ENCODE measurements around the gene PLOD1.
"Not testable (repeated sequence)": the region's sequence is repeated elsewhere in the genome, so short reads cannot be mapped to it uniquely, and the experiment has no call there.

- TF ChIP-seq, protein P1, sequence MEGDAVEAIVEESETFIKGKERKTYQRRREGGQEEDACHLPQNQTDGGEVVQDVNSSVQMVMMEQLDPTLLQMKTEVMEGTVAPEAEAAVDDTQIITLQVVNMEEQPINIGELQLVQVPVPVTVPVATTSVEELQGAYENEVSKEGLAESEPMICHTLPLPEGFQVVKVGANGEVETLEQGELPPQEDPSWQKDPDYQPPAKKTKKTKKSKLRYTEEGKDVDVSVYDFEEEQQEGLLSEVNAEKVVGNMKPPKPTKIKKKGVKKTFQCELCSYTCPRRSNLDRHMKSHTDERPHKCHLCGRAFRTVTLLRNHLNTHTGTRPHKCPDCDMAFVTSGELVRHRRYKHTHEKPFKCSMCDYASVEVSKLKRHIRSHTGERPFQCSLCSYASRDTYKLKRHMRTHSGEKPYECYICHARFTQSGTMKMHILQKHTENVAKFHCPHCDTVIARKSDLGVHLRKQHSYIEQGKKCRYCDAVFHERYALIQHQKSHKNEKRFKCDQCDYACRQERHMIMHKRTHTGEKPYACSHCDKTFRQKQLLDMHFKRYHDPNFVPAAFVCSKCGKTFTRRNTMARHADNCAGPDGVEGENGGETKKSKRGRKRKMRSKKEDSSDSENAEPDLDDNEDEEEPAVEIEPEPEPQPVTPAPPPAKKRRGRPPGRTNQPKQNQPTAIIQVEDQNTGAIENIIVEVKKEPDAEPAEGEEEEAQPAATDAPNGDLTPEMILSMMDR (IDR thresholded peaks at IDR 0.05; ENCODE audit: poor library complexity, severe bottlenecking): not testable (repeated sequence)
- not testable (repeated sequence) for TF ChIP-seq EZH2 (IDR thresholded peaks at IDR 0.05; ENCODE audit: borderline replicate concordance, insufficient read depth, low read length, poor library complexity, severe bottlenecking); REST (IDR thresholded peaks at IDR 0.05; ENCODE audit: borderline replicate concordance)
Observed at GRCh38 chr1:11935733-11936132, 1.2 kb downstream of the PLOD1 start.
